GM12872 (cell line): Measurements from ENCODE around the gene ASCC3.

Experiments
- TF ChIP-seq, protein P1 (sequence below): IDR thresholded peaks from 3 replicates; pipeline ENCODE4 v1.5.1; 2011; ENCODE audit warnings: low read depth, mild to moderate bottlenecking, low read length, moderate library complexity; ENCODE audit not compliant: insufficient read depth

Gene ASCC3

DNA sequence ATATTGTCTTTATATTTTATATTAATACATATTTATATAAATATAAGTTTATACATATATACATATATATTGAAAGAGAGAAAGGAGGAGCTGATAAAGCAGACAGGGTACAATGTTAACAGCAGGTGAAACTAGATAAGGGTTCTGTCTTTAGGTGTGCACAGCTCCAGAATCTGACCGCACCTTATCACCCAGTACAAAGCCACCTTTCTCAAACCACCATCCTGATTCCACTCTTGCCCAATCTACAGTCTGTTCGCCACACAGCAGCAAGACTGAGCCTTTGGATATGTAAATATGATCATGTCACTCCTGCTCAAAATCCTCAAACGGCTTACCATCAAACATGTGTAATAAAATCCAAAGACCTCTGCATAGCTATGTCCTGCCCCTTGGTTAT, 34.7 kb upstream of the ASCC3 start:
- TF ChIP-seq, protein P1, sequence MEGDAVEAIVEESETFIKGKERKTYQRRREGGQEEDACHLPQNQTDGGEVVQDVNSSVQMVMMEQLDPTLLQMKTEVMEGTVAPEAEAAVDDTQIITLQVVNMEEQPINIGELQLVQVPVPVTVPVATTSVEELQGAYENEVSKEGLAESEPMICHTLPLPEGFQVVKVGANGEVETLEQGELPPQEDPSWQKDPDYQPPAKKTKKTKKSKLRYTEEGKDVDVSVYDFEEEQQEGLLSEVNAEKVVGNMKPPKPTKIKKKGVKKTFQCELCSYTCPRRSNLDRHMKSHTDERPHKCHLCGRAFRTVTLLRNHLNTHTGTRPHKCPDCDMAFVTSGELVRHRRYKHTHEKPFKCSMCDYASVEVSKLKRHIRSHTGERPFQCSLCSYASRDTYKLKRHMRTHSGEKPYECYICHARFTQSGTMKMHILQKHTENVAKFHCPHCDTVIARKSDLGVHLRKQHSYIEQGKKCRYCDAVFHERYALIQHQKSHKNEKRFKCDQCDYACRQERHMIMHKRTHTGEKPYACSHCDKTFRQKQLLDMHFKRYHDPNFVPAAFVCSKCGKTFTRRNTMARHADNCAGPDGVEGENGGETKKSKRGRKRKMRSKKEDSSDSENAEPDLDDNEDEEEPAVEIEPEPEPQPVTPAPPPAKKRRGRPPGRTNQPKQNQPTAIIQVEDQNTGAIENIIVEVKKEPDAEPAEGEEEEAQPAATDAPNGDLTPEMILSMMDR = no peak

DNA sequence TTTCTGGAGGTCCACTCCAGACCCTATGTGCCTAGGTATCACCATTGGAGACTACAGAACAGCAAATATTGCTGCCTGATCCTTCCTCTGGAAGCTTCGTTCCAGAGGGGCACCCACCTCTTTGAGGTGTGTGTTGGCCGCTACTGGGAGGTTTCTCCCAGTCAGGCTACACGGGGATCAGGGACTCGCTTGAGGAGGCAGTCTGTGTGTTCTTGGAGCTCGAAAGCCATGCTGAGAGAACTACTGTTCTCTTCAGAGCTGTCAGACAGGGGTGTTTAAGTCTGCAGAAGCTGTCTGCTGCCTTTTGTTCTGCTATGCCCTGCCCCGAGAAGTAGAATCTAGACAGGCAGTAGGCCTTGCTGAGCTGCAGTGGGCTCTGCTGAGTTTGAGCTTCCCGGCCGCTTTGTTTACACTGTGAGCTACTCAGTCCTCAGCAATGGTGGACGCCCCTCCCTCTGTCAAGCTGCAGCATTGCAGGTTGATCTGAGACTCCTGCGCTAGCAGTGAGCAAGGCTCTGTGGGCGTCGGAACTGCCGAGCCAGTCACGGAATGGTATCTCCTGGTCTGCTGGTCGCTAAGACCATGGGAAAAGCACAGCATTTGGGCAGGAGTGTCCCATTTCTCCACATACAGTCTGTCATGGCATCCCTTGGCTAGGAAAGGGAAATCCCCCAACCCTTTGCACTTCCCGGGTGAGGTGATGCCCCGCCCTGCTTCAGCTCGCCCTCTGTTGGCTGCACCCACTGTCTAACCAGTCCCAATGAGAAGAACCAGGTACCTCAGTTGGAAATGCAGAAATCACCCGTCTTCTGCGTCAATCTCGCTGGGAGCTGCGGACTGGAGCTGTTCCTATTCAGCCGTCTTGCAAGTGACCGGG, 32.5 kb upstream of the ASCC3 start:
- TF ChIP-seq, protein P1 = no peak

DNA sequence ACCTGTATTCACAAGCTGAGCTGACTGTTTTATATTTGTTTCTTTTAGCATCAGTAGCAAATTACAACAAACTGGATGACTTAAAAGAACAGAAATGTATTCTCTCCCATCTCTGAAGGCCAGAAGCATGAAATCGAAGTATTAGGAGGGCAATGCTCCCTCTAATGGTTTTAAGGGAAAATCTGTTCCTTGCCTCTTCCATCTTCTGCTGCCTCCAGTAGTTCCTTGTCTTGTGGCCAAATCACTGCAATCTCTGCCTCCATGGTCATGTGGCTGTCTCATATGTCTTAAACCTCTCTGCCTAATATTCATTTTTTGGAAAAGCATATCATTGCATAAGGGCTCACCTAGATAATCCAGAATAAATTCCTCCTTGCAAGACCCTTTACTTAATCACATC, 25.2 kb upstream of the ASCC3 start:
- TF ChIP-seq, protein P1 = no peak

DNA sequence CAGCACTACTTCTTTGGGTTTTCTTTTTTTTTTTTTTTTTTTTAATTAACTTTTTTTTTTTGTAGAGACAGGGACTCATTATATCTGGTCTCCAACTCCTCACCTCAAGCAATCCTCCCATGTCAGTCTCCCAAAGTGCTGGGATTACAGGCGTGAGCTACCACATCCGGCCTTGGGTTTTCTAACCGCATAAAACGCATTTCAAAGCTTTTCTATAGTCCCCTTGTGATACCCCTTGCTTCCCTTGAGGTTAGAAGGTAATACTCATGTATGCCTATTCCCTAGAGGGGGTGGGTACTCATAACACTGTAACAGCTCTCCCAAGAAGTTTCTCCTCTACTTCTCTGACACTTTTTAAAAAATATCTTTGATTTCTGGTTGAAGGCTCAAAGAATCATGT, 23.9 kb upstream of the ASCC3 start:
- TF ChIP-seq, protein P1 = no peak

DNA sequence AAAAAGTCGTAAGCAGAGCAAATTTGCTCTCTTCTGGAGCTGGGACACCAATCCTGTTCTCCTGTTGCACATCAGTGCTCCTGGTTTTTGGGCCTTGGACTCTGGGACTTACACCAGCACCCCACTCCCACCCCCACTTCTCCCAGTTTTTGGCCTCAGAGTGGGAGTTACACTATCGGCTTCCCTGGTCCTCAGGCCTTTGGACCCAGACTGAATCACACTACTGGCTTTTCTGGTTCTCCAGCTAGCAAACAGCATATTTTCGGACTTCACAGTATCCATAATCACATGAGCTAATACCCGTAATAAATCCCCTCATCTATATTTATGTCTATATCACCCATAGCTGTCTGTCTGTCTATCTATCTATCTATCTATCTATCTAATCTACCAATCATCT, 23.2 kb upstream of the ASCC3 start:
- TF ChIP-seq, protein P1 = no peak

DNA sequence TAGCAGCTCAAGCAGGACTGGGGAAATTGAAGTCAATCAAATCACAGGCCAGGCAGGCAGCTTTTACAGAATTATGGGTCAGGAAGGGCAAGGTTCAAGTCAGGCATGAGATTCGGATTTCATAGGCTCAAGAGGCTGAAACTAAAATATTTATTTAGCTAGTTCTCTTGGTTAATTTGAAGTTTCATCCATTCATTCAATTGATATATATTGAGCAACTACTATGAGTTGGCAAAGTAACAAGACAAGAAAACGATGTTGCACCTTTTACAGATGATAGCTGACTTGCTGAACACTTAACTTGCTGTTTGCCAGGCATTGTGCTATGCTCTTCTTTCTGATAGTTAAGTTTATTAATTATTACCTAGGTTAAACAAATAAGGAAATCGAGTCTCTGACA, 20.5 kb upstream of the ASCC3 start:
- TF ChIP-seq, protein P1 = no peak

DNA sequence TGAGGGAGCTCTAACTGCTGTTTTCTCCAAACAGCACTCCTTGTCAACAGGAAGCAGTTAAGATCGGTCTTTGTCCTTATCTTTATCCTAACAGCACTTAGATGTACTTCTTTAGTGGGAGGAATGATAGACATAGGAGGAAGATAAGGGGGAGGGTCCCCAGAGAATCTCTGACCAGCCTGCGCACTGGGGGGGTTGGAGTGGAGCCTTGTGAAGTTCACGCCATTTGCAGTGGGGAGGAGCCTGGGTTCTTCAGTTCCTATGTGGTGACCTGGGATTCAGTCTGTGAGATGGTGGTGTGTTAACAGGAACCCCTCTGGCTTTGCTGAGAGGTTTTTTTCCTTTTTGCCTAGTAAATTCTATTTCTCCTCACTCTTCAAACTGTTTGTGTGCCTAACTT, 18.1 kb upstream of the ASCC3 start:
- TF ChIP-seq, protein P1 = no peak
